Body of pancreas (tissue), 4 donors: ENCODE data around the gene TTC9C. TPM values are rescaled to one million over a fixed set of nuclear protein-coding genes. Genes with fewer than 3 reads are reported as not detected.
"Not testable (repeated sequence)": the region's sequence is repeated elsewhere in the genome, so short reads cannot be mapped to it uniquely, and the experiment has no call there.

Source experiments
- ATAC-seq: fragments of 150-250 bp; one replicate; pipeline ENCODE4 v1.9.1; 2016
- DNase-seq, 4 donors: peaks; one replicate each; pipeline ENCODE4 v3.0.0-alpha.2; 2019
- H3K27ac ChIP-seq, 4 donors: fragments of 200-600 bp; sonication (generic); 1 replicate in 3 of 4; 2 replicates in 1 of 4; pipeline versions ENCODE4 v1.5.1 to v1.6.1; 2016 to 2019; ENCODE audit warnings: mild to moderate bottlenecking in 1 of 4, mixed read lengths in 1 of 4, moderate library complexity in 1 of 4
- H3K27me3 ChIP-seq, 2 donors: fragments of 200-600 bp; sonication (generic); one replicate each; pipeline ENCODE4 v1.6.0; 2016; ENCODE audit warnings: mild to moderate bottlenecking in 1 of 2
- H3K36me3 ChIP-seq, 2 donors: fragments of 200-600 bp; sonication (generic); replicated peaks in 1 of 2; 2 replicates each; pipeline ENCODE4 v1.5.1; 2016; ENCODE audit warnings: low read depth in 2 of 2; ENCODE audit not compliant: insufficient read depth in 1 of 2
- H3K4me1 ChIP-seq: fragments of 200-600 bp; sonication (generic); one replicate; pipeline ENCODE4 v1.6.0; 2016
- H3K4me3 ChIP-seq, 2 donors: fragments of 200-600 bp; sonication (generic); 1 replicate in 1 of 2; 2 replicates in 1 of 2; pipeline ENCODE4 v1.5.1; 2016 to 2019
- H3K9me3 ChIP-seq, 3 donors: fragments of 200-600 bp; sonication (generic); 1 replicate in 2 of 3; 2 replicates in 1 of 3; pipeline ENCODE4 v1.5.1; 2016
- POLR2A ChIP-seq, 3 donors: fragments of 450-650 bp; IDR thresholded peaks; one replicate each; pipeline ENCODE4 v1.6.1; 2016; ENCODE audit warnings: antibody characterized with exemption in 3 of 3, mild to moderate bottlenecking in 2 of 3
- WGBS, 2 donors: methylation state at CpG; one replicate each; pipeline ENCODE4 v1.1.5; 2017; 5-methylcytosine and 5-hydroxymethylcytosine counted together
- intact Hi-C: fragments of 100-400 bp; cut with DNase I; formaldehyde crosslinking; loops from one replicate; pipeline ENCODE4 v1.15.1; 2023
- total RNA-seq, 2 donors: library from RNA; depleted of rRNA; stranded (reverse); fragments of >200 nt; gene quantifications; one replicate each; pipeline ENCODE4 v1.1.0, GENCODE V29; 2016
- TF ChIP-seq, protein P1 (sequence below), 7 experiments: fragments of 450-650 bp in 4 of 7; fragments of 200-600 bp in 3 of 7; sonication (generic) in 3 of 7; IDR thresholded peaks; one replicate each; pipeline ENCODE4 v1.5.1; 2016 to 2019; ENCODE audit warnings: antibody characterized with exemption in 7 of 7

Gene TTC9C
- total RNA-seq, 2 donors from 2014 or later: 12.5 to 18.5 TPM

GRCh38 chr11:62753736-62754603 lies 25.7 kb downstream of the TTC9C start, which contains the start of gene ZBTB3:
TSS of gene ZBTB3 (minus strand) at chr11:62754160. CDS start at chr11:62753664, 496 bp downstream.
- Histone ChIP-seq H3K9me3 (no peaks in the 10 kb centered on the region), H3K27me3 (no peaks in the 10 kb centered on the region), H3K4me1 (peaks cover 43% of the 10 kb centered on the region), H3K36me3 (no peaks in the 10 kb centered on the region), H3K27ac (peak within 1 kb of the TSS; percentile 82 to 98 (median 92)), H3K4me3 (peak within 1 kb of the TSS; percentile 11 to 57)
- WGBS, 2 donors: 0% methylated on average over 31 to 47 of the region's 47 CpGs
- TF ChIP-seq, protein P1, sequence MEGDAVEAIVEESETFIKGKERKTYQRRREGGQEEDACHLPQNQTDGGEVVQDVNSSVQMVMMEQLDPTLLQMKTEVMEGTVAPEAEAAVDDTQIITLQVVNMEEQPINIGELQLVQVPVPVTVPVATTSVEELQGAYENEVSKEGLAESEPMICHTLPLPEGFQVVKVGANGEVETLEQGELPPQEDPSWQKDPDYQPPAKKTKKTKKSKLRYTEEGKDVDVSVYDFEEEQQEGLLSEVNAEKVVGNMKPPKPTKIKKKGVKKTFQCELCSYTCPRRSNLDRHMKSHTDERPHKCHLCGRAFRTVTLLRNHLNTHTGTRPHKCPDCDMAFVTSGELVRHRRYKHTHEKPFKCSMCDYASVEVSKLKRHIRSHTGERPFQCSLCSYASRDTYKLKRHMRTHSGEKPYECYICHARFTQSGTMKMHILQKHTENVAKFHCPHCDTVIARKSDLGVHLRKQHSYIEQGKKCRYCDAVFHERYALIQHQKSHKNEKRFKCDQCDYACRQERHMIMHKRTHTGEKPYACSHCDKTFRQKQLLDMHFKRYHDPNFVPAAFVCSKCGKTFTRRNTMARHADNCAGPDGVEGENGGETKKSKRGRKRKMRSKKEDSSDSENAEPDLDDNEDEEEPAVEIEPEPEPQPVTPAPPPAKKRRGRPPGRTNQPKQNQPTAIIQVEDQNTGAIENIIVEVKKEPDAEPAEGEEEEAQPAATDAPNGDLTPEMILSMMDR (IDR thresholded peaks at IDR 0.05): peak in 3 of 7 experiments; percentile 34 to 58 (median 36)
- TF ChIP-seq POLR2A (IDR thresholded peaks at IDR 0.05): peak; percentile 40 to 94 (median 83)
- intact Hi-C loops: no loop called here
- DNase-seq (peak; percentile 98 to 99 (median 98)), ATAC-seq (peak; percentile 96)

GRCh38 chr11:62755086-62755615 lies 26.9 kb downstream of the TTC9C start:
- H3K36me3 ChIP-seq: no peaks in the 10 kb centered on the region
- no peaks in the 10 kb centered on the region for H3K9me3 ChIP-seq
- DNase-seq (no peak), ATAC-seq (no peak)
- 72% methylated on average over 9 to 10 of the region's 10 CpGs for WGBS, 2 donors
- intact Hi-C loops: no loop called here
- no peaks in the 10 kb centered on the region for H3K27me3 ChIP-seq
- no peak for TF ChIP-seq POLR2A (IDR thresholded peaks at IDR 0.05)
- TF ChIP-seq, protein P1 (IDR thresholded peaks at IDR 0.05): no peak
- no peak overlapping the region for H3K4me3 ChIP-seq
- peaks cover 40% of the 10 kb centered on the region for H3K4me1 ChIP-seq
- no peak overlapping the region for H3K27ac ChIP-seq

DNA sequence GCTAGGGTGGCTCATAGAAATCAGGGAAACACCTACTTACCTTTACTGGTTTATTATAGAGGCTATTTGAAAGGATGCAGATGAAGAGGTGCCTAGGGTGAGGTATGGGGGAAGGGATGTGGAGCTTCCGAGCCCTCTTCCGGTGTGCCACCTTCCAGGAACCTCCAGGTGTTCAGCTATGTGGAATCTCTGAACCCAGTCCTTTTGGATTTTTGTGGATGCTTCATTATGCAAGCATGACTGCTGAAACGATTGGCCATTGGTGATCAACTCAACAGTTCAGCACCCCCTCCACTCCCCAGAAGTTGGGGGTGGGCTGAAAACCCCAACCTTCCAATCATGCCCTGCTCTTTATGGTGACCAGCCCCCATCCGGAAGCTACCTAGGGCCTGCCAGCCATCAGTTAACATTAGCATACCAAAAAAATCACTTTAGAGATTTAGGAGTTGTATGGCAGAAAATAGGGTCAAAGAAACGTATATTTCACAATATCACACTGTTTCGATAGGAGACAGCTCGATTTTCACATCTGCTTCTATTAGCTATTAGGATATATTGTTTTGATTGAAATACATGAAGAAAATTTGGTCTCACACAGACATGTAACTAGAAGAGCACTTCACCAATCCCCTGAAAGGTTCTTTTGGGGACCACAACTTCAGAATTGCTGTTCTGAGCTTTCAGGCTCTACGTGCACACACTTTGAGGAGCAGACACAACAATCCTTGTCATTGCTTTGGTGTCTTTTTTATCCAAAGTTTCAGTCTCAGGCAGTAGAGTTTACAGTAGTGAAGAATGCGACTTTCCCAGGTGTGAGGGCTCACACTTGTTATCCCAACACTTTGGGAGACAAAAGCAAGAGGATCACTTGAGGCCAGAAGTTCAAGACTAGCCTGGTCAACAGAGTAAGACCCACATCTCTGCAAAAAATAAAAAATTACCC lies 29.8 kb downstream of the TTC9C start:
- ATAC-seq: no peak
- no peaks in the 10 kb centered on the region for H3K27me3 ChIP-seq
- intact Hi-C loops: no loop called here
- H3K9me3 ChIP-seq: no peaks in the 10 kb centered on the region
- no peak overlapping the region for H3K4me3 ChIP-seq
- DNase-seq: no peak
- WGBS, 2 donors: 68 to 70% methylated on average over 9 of the region's 9 CpGs
- TF ChIP-seq, protein P1 (IDR thresholded peaks at IDR 0.05): no peak
- TF ChIP-seq POLR2A (IDR thresholded peaks at IDR 0.05): no peak
- H3K27ac ChIP-seq: no peak overlapping the region
- H3K4me1 ChIP-seq: peaks cover 21% of the 10 kb centered on the region
- H3K36me3 ChIP-seq: no peaks in the 10 kb centered on the region

GRCh38 chr11:62760867-62761227 lies 32.6 kb downstream of the TTC9C start:
- H3K4me3 ChIP-seq, ATAC-seq, intact Hi-C loops, H3K27me3 ChIP-seq, DNase-seq, H3K9me3 ChIP-seq, H3K36me3 ChIP-seq: not testable (repeated sequence)
- peak overlapping the region in 3 of 4 donors; percentile 50 to 87 (median 77) for H3K27ac ChIP-seq
- peaks cover 10% of the 10 kb centered on the region for H3K4me1 ChIP-seq
- 27 to 29% methylated on average over 9 of the region's 9 CpGs for WGBS, 2 donors

GRCh38 chr11:62770778-62771143 lies 42.5 kb downstream of the TTC9C start:
- ATAC-seq: peak; percentile 2
- Histone ChIP-seq H3K4me3 (peak overlapping the region in 1 of 2 donors; percentile 13), H3K4me1 (peaks cover 39% of the 10 kb centered on the region), H3K27ac (peak overlapping the region; percentile 91 to 98 (median 98)), H3K36me3 (peaks cover 0 to 12% of the 10 kb centered on the region in 2 donors), H3K27me3 (no peaks in the 10 kb centered on the region), H3K9me3 (no peaks in the 10 kb centered on the region)
- 0 to 1% methylated on average over 18 of the region's 18 CpGs for WGBS, 2 donors
- intact Hi-C loops: no loop called here
- TF ChIP-seq, protein P1 (IDR thresholded peaks at IDR 0.05): no peak
- no peak for TF ChIP-seq POLR2A (IDR thresholded peaks at IDR 0.05)
- peak; percentile 22 to 31 (median 24) for DNase-seq
